Sciatic nerve (tissue), 2 donors: Measurements from ENCODE around the gene ARID3C. TPM values are rescaled to one million over a fixed set of nuclear protein-coding genes. Genes with fewer than 3 reads are reported as not detected.

Source experiments
- ATAC-seq: fragments of 200-7000 bp; cut with Tn5 transposase; one replicate; pipeline ENCODE4 v1.9.1; 2020; ENCODE audit warnings: mild to moderate bottlenecking, moderate library complexity
- DNase-seq: peaks from one replicate; pipeline ENCODE4 v3.0.0-alpha.2; 2020; ENCODE audit warnings: low spot score
- intact Hi-C: fragments of 100-400 bp; cut with DNase I; formaldehyde crosslinking; loops from one replicate; pipeline ENCODE4 v1.14.2; 2022
- total RNA-seq: library from RNA; stranded (reverse); fragmentation: NEBNext Ultra II Directional; extraction: Animal tissue kit (Norgen Biotek cat#: 25700); gene quantifications from one replicate; pipeline ENCODE4 v1.2.1, GENCODE V29; 2021
- donor health status: DM: no; HTN: no; CAD: no.
- donor health status: DM: no; HTN: no; CAD: no.

ARID3C gene
- total RNA-seq, 1 donor from 2014 or later, result 1.2 TPM

DNA sequence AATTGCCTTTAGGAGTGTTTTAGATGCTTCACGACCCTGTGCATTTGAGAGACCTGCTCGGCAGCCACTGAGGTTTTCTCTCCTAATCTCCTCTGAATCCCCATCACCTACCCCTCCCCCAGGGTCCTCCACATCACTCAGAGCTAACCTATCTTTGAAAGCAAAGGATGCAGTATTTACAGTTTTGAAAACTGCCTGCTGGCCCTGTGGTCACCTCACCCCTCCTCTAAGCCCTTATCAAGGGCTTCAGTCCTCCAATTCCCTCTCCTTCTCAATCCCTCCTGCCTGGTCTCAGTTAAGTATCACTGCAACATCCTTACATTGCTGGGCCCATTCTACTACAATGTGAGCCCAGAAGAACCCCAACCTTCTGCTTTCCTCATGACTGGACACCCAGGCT is 21.5 kb downstream of the ARID3C start:
- ATAC-seq (no peak), DNase-seq (no peak)
- intact Hi-C loops, result no loop called here

DNA sequence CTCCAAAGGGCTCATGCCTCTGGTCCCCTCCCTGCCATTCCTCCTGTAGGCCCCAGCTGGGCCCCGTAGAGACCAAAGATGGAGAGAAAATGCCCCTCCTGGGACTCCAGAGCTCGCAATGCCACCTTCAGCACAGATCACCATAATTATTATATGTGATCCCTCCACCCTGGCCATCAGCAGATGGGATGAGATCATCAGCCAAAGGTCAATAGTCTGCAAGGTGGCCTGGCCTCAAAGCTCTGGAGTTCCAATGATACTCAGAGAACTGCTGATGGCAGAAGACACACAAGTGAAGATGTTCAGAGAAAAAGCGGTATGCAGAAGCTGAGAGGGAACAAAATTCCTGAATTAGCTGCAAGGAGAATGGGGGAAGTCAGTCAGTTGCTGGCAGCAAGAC is 22.0 kb downstream of the ARID3C start:
- ATAC-seq (no peak), DNase-seq (no peak)
- intact Hi-C loops, result no loop called here

DNA sequence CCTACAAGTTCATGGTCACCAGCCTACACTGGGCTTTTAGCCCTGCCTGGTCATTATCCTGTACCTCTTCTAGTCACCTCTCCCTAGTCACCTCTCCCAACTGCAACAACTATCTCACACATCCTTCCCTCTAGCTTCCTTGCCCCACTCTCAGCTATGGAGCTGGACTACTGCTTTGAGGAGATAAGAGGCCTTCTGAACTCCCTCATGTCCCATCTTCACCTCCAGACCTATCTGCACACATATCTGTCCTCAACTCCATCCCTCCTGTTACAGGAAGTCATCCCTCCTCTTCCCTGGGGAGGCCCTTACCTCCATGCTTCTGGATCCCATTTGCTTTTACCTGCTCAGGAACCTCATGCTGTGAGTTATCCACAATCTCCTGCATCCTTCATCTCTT is 22.7 kb downstream of the ARID3C start:
- no peak for ATAC-seq
- intact Hi-C loops, result no loop called here

DNA sequence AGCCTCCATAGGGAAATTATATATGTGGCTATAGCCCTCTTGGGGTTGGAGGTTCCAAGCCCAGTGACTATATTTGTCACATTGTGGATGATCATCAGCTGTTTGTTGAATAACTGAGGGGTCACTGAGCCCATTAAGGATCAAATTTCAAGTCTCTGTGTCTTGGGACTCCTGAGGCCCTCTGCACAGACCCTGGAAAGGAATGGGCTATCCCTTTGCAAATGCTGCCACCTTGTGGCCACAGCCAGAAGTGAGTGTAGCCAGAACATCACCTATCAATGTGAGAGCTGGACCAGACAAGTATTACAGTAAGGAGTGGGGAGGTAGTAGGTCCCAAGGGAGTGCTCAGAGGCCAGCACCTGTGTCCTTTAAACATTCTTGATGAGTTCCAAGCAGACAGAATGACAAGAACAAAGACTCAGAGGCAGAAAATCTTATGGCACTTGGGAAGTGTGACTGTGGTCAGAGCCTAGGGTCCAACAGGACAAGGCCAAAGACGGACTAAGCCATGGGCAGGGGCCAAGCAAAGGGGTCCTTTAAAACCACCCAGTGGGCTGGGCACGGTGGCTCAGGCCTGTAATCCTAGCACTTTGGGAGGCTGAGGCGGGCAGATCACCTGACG is 25.1 kb downstream of the ARID3C start:
- intact Hi-C loops, result no loop called here
- ATAC-seq (peak; percentile 91), DNase-seq (peak; percentile 93)

More for the DNA sequence above, 22.7 kb downstream of the ARID3C start:
- DNase-seq, result no peak

DNA sequence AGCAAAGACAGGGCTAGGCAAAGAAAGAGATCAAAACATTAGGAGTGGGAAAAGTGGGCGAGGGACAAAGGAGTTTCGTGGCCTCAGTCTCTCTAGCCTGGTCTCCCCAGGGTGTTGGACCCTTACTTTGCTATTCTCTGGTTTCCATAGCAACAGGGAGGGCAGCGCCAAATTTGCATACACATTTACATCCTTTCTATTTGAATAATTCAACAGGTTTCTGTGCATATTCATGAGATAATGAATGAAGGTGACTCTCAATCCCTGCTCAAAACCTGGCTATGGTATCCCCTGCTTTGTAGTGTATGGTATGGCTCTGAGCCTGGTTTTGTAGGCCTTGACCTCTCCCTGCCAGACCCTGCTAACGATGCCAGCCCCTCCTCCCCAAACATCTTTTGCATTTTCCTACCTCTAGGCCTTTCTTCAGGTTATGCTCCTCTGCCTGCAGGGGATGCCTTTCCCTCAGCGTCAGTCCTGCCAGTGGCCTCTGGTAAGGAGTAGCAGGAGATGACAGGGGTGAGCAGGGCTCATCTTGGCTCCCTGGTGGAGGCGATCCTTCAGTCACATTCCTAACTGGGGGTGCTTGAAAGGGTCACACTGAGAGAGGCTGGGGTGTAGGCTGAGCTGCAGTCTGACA is 26.8 kb downstream of the ARID3C start:
- intact Hi-C loops, result no loop called here
- ATAC-seq (no peak), DNase-seq (no peak)

DNA sequence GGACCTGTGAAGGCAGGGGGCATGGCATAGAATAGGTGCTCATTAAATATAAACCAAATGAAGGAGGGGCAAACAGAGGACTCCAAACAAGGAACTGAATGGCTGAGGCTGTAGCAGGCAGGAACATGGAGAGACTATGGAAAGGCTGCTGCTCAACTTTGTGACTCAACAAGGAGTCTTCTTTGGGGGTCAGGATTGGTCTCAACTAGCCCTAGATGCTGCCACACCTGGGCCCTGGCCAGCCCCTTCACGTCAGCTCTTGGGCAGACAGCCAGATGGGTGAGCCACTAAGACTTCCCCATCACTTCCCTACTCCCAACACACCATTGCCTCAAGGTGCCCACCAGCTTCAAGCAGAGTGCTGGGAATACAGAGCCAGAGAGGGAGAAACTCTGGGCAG is 28.0 kb downstream of the ARID3C start:
- intact Hi-C loops, result no loop called here
- no peak for DNase-seq
- no peak for ATAC-seq

DNA sequence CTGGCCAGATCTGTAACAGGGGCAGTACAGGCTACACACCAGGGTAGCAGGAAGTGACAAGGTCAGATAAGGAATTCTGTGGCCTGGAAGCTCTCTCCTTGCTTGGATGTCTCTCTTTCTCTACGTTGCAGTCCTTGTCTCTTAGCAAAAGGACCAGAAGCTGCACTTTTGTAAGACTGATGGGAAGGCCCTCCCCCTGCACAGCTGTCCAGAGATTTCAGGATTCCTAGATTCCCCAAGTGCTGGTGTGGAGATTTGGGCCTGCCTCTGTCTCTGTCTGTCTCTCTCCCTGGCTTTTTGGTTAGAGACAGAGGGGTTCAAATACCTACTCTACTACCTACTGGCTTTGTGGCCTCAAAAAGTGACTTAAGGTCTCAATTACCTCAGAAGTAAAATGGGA is 29.3 kb downstream of the ARID3C start:
- ATAC-seq (no peak), DNase-seq (no peak)
- intact Hi-C loops, result no loop called here

DNA sequence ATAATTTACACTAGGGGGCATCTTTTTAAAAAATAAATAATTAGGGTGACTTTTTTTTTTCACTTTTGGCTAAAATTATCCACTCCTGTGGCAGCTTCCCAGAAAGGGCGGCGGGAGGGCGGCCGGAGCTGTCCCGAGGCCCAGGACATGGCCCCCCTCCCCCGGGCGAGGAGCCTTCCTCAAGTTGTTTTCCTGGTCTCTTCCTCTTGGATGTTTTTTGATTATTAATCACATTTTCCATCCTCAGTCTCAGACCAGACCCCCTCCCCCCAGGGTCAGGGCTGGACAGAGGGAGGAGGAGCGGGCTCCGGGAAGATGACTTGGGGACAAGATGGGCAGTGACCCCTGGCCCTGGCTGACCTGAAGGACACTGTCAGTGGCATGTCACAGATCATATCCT is 34.7 kb downstream of the ARID3C start:
- intact Hi-C loops, result loop anchor here (5.0 kb wide), 2 partner anchors 47 to 92 kb away; no protein-coding TSS in a partner anchor
- DNase-seq (no peak), ATAC-seq (no peak)

DNA sequence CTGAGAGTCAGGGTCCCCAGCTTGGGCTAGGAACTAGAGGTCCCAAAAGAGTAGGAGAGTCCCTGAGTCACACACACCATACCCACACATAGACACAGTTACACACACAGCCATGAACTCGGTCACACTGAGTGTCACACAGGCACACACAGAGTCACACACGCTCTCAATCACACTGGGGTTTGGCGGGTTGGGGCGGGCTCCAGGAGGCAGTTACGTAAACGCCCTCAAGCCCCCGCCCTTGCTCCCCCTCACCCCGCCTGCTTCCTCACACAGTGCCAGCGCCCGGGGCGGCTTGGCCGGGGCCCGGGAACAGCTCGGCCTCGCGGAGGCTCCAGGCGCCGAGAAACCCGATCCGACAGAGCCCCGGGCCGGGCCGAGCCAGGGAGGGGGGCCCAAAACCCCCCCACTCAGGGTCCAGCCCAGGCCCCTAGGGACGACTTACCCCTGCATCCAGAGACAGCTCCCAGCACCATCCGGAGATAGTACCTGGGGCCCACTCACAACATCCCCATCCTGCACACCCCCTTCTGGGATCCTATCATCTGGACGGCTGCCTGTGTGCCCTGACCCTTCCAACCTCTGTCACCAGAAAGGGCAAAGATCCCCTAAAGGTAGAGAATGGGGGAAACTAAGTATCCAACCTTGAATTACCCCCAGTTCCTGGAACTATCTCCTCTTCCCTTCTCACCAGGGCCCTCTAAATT is 35.8 kb downstream of the ARID3C start:
- intact Hi-C loops, result loop anchor here (5.0 kb wide), 2 partner anchors 46 to 91 kb away; no protein-coding TSS in a partner anchor
- ATAC-seq (peak; percentile 77), DNase-seq (peak; percentile 86)

DNA sequence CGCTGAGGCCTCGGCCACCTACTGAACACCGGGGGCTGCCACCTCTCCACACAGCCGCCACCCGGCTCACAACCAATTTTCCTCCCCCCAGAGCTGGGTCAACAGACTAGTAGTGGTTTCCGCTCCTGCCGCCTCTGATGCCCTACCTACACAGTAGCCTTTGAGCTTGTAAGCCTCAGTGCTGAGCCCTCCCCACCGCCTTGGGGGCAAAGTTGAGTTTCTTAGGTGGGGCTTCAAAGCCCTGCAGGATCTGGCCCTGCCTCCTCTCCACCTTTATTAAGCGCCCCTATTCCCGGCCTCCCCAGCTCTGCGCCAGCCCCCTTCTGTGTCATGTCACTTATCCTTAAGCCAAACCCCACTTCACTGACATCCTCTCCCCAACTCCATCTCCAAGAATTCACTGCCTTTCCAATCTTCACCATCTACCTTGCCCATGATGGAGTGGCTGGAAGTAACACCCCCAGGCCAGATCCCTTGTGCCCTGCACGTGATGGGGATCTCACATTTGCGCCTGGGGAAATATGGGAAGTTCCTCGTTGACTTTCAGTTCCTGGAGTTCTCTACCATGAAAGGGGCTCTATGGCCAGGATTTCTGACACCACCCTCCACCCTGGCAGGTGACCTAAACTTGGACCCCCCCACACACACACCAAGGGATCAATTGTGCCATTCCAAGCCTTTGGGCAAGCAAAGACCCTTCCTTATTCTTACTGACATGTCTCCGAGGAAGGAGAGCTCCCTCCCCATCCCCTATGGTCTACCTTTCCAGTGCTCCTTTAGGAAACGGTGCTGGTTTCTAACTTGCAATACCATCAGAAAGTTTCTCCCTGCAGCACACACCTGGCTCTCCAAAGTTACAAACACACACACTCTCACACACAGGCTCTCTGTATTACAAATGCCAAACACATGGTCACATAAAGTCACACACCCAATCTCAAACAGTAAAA is 36.7 kb downstream of the ARID3C start:
- DNase-seq, result no peak
- no peak for ATAC-seq
- intact Hi-C loops, result loop anchor here (5.0 kb wide), 2 partner anchors 45 to 90 kb away; no protein-coding TSS in a partner anchor

DNA sequence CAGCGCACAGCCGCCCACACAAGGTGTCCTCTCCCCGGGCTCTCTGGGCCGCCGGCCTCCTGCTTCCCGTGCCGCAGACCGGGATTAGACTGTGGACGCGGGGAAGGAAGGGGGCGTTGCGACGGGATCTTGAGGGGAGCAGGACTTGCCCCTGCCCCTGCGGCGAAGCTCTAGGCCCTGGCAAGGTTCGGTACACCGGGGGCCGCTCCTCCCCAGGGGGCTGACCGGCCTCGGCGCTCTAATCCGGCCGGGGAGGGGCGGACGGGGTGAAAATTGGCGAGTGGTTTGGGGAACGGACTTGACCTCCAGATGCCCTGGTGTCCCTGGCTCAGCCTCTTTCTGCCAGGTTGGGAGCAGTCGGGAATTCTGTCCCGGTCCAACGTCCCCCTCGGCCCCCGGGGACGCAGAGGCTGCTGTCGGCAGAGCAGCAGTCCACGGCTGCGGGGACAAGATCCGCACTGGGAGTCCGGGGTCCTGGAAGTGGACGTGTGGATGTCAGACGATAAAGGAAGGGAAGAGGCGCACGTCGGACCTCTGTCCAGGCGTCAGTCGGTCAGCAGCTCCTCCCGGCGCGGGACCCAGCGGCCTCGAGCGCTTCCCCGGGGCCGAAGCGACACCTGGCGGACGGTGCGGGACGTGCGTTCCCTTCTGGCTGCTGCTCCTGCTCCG is 37.5 kb downstream of the ARID3C start:
- peak; percentile 88 for ATAC-seq
- intact Hi-C loops, result loop anchor here (5.0 kb wide), 2 partner anchors 44 to 89 kb away; no protein-coding TSS in a partner anchor
- DNase-seq, result peak; percentile 95

DNA sequence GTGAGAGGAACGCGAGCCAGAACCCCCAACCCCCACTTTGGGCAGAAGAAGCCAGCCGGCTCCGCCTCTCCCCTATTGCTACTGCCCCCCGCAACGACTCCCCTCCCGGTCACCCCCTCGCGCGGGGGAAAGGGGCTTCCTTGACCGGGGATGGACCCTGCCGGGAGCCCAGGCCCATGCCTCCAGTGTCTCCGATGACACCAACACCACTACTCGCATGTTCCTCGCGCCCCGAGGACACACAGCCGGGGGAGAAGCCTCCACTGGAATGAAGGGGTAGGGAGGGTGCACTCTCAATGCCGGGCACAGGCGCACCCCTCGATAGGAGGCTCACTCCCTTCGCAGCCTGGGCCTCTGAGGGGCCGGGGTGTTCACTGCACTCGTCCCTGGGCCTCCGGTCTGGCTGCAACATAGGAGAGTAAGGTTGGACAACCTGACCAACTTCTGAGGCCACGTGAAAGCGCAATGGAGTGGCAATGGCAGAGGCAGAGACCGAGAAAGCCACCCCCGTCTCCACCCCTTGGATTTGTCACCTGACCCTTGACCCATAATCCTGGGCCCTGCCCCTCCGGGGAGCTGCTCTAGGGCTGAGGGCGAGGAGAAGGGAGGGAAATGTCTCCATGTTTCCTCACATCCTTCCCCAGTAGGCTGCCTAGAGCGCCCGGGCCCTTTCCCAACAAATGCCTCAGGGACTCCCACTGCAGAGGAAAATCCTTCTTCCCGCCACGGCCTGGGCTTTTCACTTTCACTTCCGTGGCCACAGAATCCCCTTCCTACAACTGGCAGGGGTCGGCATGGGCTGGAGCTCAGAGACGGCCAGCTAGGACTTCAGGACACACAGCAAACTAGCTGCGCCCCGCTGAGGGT is 38.3 kb downstream of the ARID3C start:
- intact Hi-C loops, result loop anchor here (5.0 kb wide), 2 partner anchors 43 to 88 kb away; no protein-coding TSS in a partner anchor
- ATAC-seq (peak; percentile 54), DNase-seq (no peak)

DNA sequence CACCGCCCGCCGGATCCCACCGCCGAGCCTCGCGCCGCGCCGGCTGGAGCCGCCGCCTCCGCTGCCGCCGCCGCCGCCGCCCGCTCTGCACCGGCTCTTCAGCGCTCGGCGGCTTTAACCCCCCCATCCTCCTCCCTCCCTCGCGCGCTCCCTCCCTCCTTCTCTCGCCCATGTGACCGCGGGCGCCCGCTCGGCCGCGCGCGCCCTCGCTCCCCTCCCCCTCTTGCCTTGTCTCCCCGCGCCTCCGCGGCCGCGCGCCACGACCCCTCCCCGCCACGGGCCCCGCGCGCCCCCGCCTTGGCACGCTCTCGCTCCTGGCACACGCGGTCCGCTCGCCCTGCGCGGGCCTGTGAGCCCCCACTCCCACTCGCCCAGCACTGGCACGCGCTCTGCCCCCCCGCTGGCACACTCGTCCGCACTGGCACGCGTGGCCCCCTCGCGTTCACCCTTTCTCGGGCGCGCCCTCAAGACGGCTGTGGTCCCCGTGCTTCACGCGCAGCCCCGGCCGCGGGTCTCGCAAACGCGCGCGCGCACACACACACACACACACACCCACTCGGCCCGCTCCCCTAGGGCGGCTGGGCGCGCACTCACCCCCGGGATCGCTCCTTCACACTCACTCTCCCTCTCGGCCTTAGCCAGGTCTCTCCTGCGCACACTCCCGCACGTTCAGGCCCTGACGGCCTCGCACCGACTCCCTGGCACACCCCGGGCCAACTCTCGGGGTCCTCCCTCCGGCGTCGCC is 39.1 kb downstream of the ARID3C start, which contains the start of gene CNTFR:
CNTFR (minus strand) TSS at position 89 of the 745 bp plus-strand sequence. CDS start 20,743 bp downstream, outside the sequence.
- ATAC-seq, result peak; percentile 42
- intact Hi-C loops, result loop anchor here (5.0 kb wide), 3 partner anchors 43 to 183 kb away; no protein-coding TSS in a partner anchor
- peak; percentile 81 for DNase-seq

DNA sequence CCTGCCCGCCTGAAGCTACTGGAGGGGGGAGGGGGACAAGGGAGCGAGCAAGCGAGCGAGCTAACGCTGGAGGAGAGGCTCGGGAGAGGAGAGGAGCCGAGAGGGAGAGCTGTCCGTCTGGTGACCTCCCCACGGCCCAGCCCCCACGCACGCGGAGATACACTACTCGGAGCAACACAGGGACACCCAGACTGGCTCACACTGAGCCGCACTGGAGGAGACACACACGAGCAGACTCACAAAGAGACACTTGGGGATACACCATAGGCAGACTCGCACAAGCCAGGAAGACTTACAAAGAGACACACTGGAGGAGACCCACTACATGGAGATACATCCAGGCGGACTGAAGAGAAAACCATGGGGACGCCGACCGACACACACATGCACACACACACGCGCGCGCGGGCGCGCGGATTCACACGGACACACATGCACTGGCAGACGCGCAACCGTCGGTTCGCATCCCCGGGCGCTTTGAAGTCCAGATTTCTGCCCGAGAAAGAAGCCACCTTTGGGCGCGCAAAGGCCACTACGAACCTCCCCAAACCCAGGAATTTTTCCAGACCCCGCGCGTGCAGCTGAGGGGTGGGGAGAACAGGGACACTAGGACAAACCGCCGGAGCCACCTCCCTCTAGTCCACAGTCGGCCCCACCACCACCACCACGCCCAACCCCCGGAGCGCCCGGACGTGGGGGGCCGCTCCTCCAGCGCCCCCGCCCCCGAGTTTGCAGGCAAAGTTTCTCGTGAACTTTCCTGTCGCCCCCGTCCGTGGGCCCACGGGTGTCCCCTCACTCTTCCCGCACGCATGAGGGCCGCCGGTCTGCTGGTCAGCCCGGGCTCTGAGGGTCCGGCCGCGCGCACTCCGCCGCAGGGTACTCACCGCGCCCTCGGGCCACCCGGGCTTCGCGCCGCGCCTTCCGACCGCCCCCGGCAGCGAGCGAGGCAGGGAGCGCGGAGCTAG is 39.9 kb downstream of the ARID3C start:
- intact Hi-C loops, result loop anchor here (5.0 kb wide), 1 partner anchor 182 kb away; no protein-coding TSS in a partner anchor
- DNase-seq (no peak), ATAC-seq (no peak)

DNA sequence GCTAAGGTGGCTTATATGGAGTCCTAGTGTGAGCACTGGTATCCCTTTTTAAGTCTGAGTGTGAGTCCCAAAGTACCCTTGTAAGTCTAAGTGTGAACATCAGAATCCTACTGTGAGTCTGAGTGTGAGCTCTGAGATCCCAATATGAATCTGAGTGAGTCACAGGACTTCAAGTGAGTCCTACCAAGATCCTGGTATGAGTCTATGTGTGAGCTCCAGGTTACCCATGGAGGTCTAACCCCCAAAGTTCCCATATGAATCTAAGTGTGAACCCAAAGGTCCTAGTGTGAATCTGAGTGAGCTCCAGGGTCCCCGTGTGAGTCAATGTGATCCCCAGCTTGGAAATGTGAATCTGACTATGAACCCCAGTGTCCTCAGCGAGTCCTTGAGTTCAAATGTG is 41.6 kb downstream of the ARID3C start:
- ATAC-seq (no peak), DNase-seq (no peak)
- intact Hi-C loops, result loop anchor here (5.0 kb wide), 1 partner anchor 180 kb away; no protein-coding TSS in a partner anchor
